ENCODE results near the gene EMCN. TPM values are rescaled to one million over a fixed set of nuclear protein-coding genes. Genes with fewer than 3 reads are reported as not detected.

Gene EMCN
- total and polyA plus RNA-seq, 4 experiments from 2014 or later = not detected

DNA sequence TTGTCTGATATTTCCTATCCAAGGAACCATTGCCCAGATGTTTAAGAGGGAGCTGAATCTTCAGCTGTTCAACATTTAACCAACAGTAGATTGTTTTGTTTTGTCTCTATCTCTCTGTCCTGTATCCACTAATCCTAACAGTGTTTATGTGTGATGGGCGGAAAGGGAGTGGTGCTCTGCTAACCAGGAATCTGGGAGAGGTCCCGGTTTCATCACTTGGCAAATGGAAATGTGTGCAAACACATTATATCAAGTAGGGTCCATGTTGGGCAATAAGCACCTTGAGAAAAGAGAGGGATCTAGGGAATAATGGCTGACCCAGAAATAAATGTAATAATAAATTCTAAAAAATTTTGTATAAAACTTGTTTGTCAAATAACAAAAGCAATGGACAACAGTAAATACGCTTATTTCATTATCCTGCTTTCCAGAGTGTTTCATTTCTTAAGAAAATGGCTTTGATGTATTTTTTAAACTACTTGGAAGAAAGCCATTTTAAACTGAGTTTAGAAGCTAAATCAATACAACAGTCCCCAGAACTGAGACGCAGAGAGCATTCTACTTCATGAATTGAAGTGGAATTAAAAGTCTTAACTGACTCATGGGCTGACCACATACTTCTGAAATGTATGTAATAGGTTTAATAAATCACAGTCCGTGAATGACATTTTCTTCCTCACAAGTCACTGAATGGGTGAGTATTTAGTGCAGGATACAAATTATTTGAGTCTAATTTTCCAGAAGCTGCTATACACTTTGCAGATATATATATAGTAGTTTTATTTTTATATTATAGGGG, 55.8 kb downstream of the EMCN start:
- no peaks in the 10 kb centered on the region for H3K27me3 ChIP-seq (ENCODE audit: insufficient read depth, low read length)
- H3K36me3 ChIP-seq (ENCODE audit: insufficient read depth, low read length) = no peaks in the 10 kb centered on the region
- no peak overlapping the region for H3K27ac Mint-ChIP-seq
- H3K4me1 ChIP-seq (ENCODE audit: insufficient read depth, low read length) = peaks cover 9% of the 10 kb centered on the region
- H3K9me3 ChIP-seq (ENCODE audit: control insufficient read depth in 1 of 2, low read length in 2 of 2) = no peaks in the 10 kb centered on the region
- H3K27ac ChIP-seq (ENCODE audit: low read depth, low read length) = no peak overlapping the region
- H3K36me3 Mint-ChIP-seq = no peaks in the 10 kb centered on the region
- H3K27me3 Mint-ChIP-seq = peaks cover 2 to 4% of the 10 kb centered on the region in 2 donors
- H3K4me1 Mint-ChIP-seq = peaks cover 10 to 16% (median 13%) of the 10 kb centered on the region in 4 donors
- no peak overlapping the region for H3K4me3 ChIP-seq (ENCODE audit: low read length in 2 of 2)
- intact Hi-C loops (cut with micrococcal nuclease) = no loop called here
- POLR2A ChIA-PET (ENCODE audit: partially characterized antibody) = no interaction called here
- CTCF ChIA-PET (ENCODE audit: partially characterized antibody) = no interaction called here
- DNase-seq = no peak
- no peak overlapping the region for H3K4me3 Mint-ChIP-seq
- H3K9me3 Mint-ChIP-seq = peaks cover 0 to 5% (median 2%) of the 10 kb centered on the region in 8 donors

DNA sequence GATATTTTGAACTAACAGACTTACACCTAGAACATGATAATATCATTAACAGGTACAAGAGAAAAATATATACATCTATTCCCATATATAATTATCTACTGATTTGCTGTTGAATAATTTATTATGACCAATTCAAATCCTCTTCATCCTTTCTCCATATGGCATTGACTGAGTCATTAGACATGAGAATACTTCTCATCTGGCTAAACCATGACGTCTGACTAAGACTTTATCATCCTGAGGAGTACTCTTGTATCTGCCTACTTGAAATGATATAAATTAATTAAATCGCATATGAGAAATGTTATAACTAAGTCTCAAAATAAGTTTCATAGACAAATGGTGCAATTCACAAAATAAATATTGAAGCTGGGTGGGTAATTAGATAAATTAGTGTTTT, 67.4 kb downstream of the EMCN start:
- CTCF ChIA-PET (ENCODE audit: partially characterized antibody) = no interaction called here
- POLR2A ChIA-PET (ENCODE audit: partially characterized antibody) = no interaction called here

DNA sequence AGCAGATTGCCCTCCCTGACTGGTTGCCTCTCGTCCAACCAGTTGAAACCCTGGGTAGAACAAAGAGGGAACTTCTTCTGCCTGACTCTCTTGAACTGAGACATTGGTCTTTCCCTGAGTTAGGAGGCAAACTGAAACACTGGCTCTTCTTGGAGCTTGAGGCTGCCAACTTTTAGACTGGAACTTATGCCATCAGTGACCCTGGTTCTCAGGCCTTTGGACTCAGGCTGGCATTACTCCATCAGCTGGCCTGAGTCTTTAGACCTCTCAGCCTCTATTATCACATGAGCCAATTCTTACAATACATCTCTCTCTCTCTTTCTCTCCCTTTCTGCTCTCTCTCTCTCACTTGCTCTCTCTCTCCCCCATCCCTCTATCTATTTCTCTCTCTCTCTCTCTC, 86.4 kb downstream of the EMCN start:
- no peak overlapping the region for H3K4me3 Mint-ChIP-seq
- H3K4me1 Mint-ChIP-seq = peaks cover 0 to 3% (median 0%) of the 10 kb centered on the region in 4 donors
- H3K27ac ChIP-seq (ENCODE audit: low read depth, low read length) = no peak overlapping the region
- intact Hi-C loops (cut with micrococcal nuclease) = no loop called here
- peaks cover 0 to 2% (median 0%) of the 10 kb centered on the region in 8 donors for H3K9me3 Mint-ChIP-seq
- H3K4me1 ChIP-seq (ENCODE audit: insufficient read depth, low read length) = no peaks in the 10 kb centered on the region
- no peaks in the 10 kb centered on the region for H3K36me3 ChIP-seq (ENCODE audit: insufficient read depth, low read length)
- POLR2A ChIA-PET (ENCODE audit: partially characterized antibody) = no interaction called here
- CTCF ChIA-PET (ENCODE audit: partially characterized antibody) = no interaction called here
- H3K9me3 ChIP-seq (ENCODE audit: control insufficient read depth in 1 of 2, low read length in 2 of 2) = no peaks in the 10 kb centered on the region
- peak overlapping the region in 1 of 7 donors; percentile 4 for H3K27ac Mint-ChIP-seq
- H3K27me3 Mint-ChIP-seq = no peaks in the 10 kb centered on the region
- DNase-seq = no peak
- H3K27me3 ChIP-seq (ENCODE audit: insufficient read depth, low read length) = no peaks in the 10 kb centered on the region
- H3K36me3 Mint-ChIP-seq = no peaks in the 10 kb centered on the region
- H3K4me3 ChIP-seq (ENCODE audit: low read length in 2 of 2) = no peak overlapping the region

More for the DNA sequence above, 67.4 kb downstream of the EMCN start:
- intact Hi-C loops (cut with micrococcal nuclease) = no loop called here
- Mint-ChIP-seq H3K27ac (no peak overlapping the region), H3K27me3 (peaks cover 0 to 5% of the 10 kb centered on the region in 2 donors), H3K4me3 (no peak overlapping the region), H3K36me3 (no peaks in the 10 kb centered on the region), H3K4me1 (peaks cover 0 to 2% (median 0%) of the 10 kb centered on the region in 4 donors), H3K9me3 (peaks cover 0 to 8% (median 3%) of the 10 kb centered on the region in 8 donors)
- Histone ChIP-seq H3K27me3 (ENCODE audit: insufficient read depth, low read length) (no peaks in the 10 kb centered on the region), H3K4me3 (ENCODE audit: low read length in 2 of 2) (no peak overlapping the region), H3K4me1 (ENCODE audit: insufficient read depth, low read length) (no peaks in the 10 kb centered on the region), H3K36me3 (ENCODE audit: insufficient read depth, low read length) (no peaks in the 10 kb centered on the region), H3K9me3 (ENCODE audit: control insufficient read depth in 1 of 2, low read length in 2 of 2) (no peaks in the 10 kb centered on the region), H3K27ac (ENCODE audit: low read depth, low read length) (no peak overlapping the region)
- no peak for DNase-seq

DNA sequence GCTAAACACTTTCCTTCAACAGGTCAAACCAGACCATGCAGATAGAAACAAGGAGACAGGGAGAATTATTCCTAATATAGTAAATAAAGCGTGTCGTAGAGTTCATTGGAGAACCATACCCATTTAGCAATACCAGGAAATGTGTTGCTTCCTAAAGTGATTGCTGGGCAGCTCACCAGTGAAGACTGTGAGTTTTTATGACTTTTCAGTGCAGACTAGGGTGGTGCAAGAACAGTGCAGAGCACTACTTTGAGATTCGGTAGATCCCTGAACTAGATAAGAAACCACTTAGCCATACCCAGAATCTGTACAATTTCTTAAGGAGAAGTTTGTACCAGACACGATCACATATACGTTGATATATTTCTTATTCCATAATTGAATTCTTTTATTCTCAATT, 87.4 kb downstream of the EMCN start:
- Mint-ChIP-seq H3K27ac (no peak overlapping the region), H3K36me3 (no peaks in the 10 kb centered on the region), H3K4me3 (no peak overlapping the region), H3K4me1 (peaks cover 0 to 3% (median 0%) of the 10 kb centered on the region in 4 donors), H3K9me3 (no peaks in the 10 kb centered on the region), H3K27me3 (no peaks in the 10 kb centered on the region)
- ChIA-PET CTCF (ENCODE audit: partially characterized antibody) (no interaction called here), POLR2A (ENCODE audit: partially characterized antibody) (no interaction called here)
- intact Hi-C loops (cut with micrococcal nuclease) = no loop called here
- DNase-seq = no peak
- Histone ChIP-seq H3K27ac (ENCODE audit: low read depth, low read length) (no peak overlapping the region), H3K9me3 (ENCODE audit: control insufficient read depth in 1 of 2, low read length in 2 of 2) (no peaks in the 10 kb centered on the region), H3K27me3 (ENCODE audit: insufficient read depth, low read length) (no peaks in the 10 kb centered on the region), H3K4me3 (ENCODE audit: low read length in 2 of 2) (no peak overlapping the region), H3K4me1 (ENCODE audit: insufficient read depth, low read length) (no peaks in the 10 kb centered on the region), H3K36me3 (ENCODE audit: insufficient read depth, low read length) (no peaks in the 10 kb centered on the region)

GRCh38 chr4:100429616-100430015, 88.2 kb downstream of the EMCN start:
- Mint-ChIP-seq H3K9me3 (peaks cover 0 to 2% (median 0%) of the 10 kb centered on the region in 8 donors), H3K36me3 (no peaks in the 10 kb centered on the region), H3K4me3 (no peak overlapping the region), H3K27me3 (no peaks in the 10 kb centered on the region), H3K27ac (no peak overlapping the region), H3K4me1 (peaks cover 0 to 3% (median 0%) of the 10 kb centered on the region in 4 donors)
- Histone ChIP-seq H3K27me3 (ENCODE audit: insufficient read depth, low read length) (no peaks in the 10 kb centered on the region), H3K36me3 (ENCODE audit: insufficient read depth, low read length) (no peaks in the 10 kb centered on the region), H3K4me3 (ENCODE audit: low read length in 2 of 2) (no peak overlapping the region), H3K4me1 (ENCODE audit: insufficient read depth, low read length) (no peaks in the 10 kb centered on the region), H3K27ac (ENCODE audit: low read depth, low read length) (no peak overlapping the region), H3K9me3 (ENCODE audit: control insufficient read depth in 1 of 2, low read length in 2 of 2) (no peaks in the 10 kb centered on the region)
- ChIA-PET CTCF (ENCODE audit: partially characterized antibody) (no interaction called here), POLR2A (ENCODE audit: partially characterized antibody) (no interaction called here)
- intact Hi-C loops (cut with micrococcal nuclease) = no loop called here
- no peak for DNase-seq

DNA sequence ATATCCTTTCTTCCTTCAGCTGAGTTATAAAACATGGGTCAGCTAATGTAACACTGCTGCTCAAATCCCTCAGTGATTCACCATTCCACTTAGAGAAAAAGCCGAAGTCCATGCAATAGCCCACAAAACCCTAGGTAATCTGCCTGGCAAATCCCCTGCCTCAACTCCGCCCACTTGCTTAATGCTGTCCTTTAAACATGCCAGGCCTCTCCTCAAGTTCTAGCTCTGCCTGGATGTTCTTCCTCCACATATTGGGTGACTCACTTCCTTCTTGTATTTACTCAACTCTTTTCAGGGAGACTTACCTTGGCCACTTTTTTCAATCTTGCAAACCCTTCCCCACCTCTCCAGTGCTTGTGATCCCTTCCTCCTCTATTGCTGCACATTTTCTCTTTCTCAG, 89.8 kb downstream of the EMCN start:
- Histone ChIP-seq H3K36me3 (ENCODE audit: insufficient read depth, low read length) (no peaks in the 10 kb centered on the region), H3K4me3 (ENCODE audit: low read length in 2 of 2) (no peak overlapping the region), H3K27ac (ENCODE audit: low read depth, low read length) (no peak overlapping the region), H3K4me1 (ENCODE audit: insufficient read depth, low read length) (no peaks in the 10 kb centered on the region), H3K27me3 (ENCODE audit: insufficient read depth, low read length) (no peaks in the 10 kb centered on the region), H3K9me3 (ENCODE audit: control insufficient read depth in 1 of 2, low read length in 2 of 2) (no peaks in the 10 kb centered on the region)
- ChIA-PET CTCF (ENCODE audit: partially characterized antibody) (no interaction called here), POLR2A (ENCODE audit: partially characterized antibody) (no interaction called here)
- no peak overlapping the region for H3K4me3 Mint-ChIP-seq
- peaks cover 0 to 3% (median 0%) of the 10 kb centered on the region in 4 donors for H3K4me1 Mint-ChIP-seq
- no peak for DNase-seq
- H3K27ac Mint-ChIP-seq = no peak overlapping the region
- H3K36me3 Mint-ChIP-seq = no peaks in the 10 kb centered on the region
- H3K9me3 Mint-ChIP-seq = peaks cover 0 to 2% (median 0%) of the 10 kb centered on the region in 8 donors
- intact Hi-C loops (cut with micrococcal nuclease) = no loop called here
- H3K27me3 Mint-ChIP-seq = no peaks in the 10 kb centered on the region

DNA sequence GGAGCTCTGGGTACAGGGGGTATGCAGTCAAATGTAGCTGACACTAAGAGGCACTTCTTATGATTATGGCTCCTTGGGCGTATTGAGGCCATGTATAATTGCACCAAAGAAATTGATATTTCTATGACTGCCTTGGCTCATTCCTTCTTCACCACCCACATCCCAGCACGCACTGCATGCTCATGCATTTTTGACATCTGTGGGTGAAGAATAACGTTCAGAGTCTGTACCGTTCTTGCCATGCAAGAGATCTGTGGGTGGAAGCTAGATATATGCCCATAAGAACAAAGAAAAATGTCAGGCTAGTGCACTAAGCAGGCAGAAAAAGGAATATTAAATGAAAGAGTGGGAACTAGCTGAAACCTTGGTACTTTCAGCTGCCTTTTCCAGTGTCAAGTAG, 93.4 kb downstream of the EMCN start:
- H3K4me1 Mint-ChIP-seq = no peaks in the 10 kb centered on the region
- H3K4me3 Mint-ChIP-seq = no peak overlapping the region
- no peaks in the 10 kb centered on the region for H3K4me1 ChIP-seq (ENCODE audit: insufficient read depth, low read length)
- no peaks in the 10 kb centered on the region for H3K36me3 ChIP-seq (ENCODE audit: insufficient read depth, low read length)
- H3K9me3 Mint-ChIP-seq = peaks cover 0 to 2% (median 0%) of the 10 kb centered on the region in 8 donors
- ChIA-PET CTCF (ENCODE audit: partially characterized antibody) (no interaction called here), POLR2A (ENCODE audit: partially characterized antibody) (no interaction called here)
- no peaks in the 10 kb centered on the region for H3K27me3 Mint-ChIP-seq
- intact Hi-C loops (cut with micrococcal nuclease) = loop anchor here (5.0 kb wide), 1 partner anchor 1838 kb away; no protein-coding TSS in a partner anchor
- H3K36me3 Mint-ChIP-seq = no peaks in the 10 kb centered on the region
- no peaks in the 10 kb centered on the region for H3K9me3 ChIP-seq (ENCODE audit: control insufficient read depth in 1 of 2, low read length in 2 of 2)
- H3K27me3 ChIP-seq (ENCODE audit: insufficient read depth, low read length) = no peaks in the 10 kb centered on the region
- DNase-seq = no peak
- no peak overlapping the region for H3K27ac ChIP-seq (ENCODE audit: low read depth, low read length)
- H3K27ac Mint-ChIP-seq = no peak overlapping the region
- no peak overlapping the region for H3K4me3 ChIP-seq (ENCODE audit: low read length in 2 of 2)

Measured in CD4-positive, alpha-beta memory T cell (primary cell).